DND-41 (cell line): Measurements from ENCODE around the gene CREG1.

Experiments
- ATAC-seq: fragments of 200-7000 bp; cut with Tn5 transposase; 3 replicates; pipeline ENCODE4 v1.9.1; 2021; ENCODE audit warnings: low read depth; ENCODE audit not compliant: insufficient read depth
- DNase-seq: peaks from one replicate; pipeline ENCODE4 v3.0.0-alpha.2; 2020
- H2AFZ ChIP-seq: 2 replicates; pipeline ENCODE4 v1.6.0; 2012; ENCODE audit warnings: low read depth, low read length
- H3K27ac ChIP-seq: 2 replicates; pipeline ENCODE4 v1.5.1; 2012; ENCODE audit warnings: low read length, inconsistent platforms
- H3K27me3 ChIP-seq: fragments of 200-600 bp; sonication (generic); 2 replicates; pipeline ENCODE4 v1.6.0; 2012; ENCODE audit warnings: low read length, mild to moderate bottlenecking, inconsistent platforms; ENCODE audit not compliant: insufficient read depth, poor library complexity
- H3K36me3 ChIP-seq: 2 replicates; pipeline ENCODE4 v1.5.1; 2012; ENCODE audit warnings: low read length, inconsistent platforms; ENCODE audit not compliant: insufficient read depth
- H3K4me1 ChIP-seq: 2 replicates; pipeline ENCODE4 v1.5.1; 2012; ENCODE audit warnings: mild to moderate bottlenecking, low read length; ENCODE audit not compliant: insufficient read depth
- H3K4me2 ChIP-seq: 2 replicates; pipeline ENCODE4 v1.6.0; 2012; ENCODE audit warnings: mild to moderate bottlenecking, moderate library complexity, low read length, inconsistent platforms; ENCODE audit not compliant: insufficient read depth
- H3K4me3 ChIP-seq, 2 experiments: fragments of 200-600 bp in 1 of 2; shearing (Covaris generic) in 1 of 2; 2 replicates each; pipeline ENCODE4 v1.5.1; 2012 to 2016; ENCODE audit warnings: inconsistent platforms in 2 of 2, low read length in 2 of 2, mild to moderate bottlenecking in 2 of 2, low read depth in 1 of 2, moderate library complexity in 1 of 2
- H3K79me2 ChIP-seq: 2 replicates; pipeline ENCODE4 v1.6.0; 2012; ENCODE audit warnings: low read length, inconsistent platforms; ENCODE audit not compliant: insufficient read depth
- H3K9ac ChIP-seq: 2 replicates; pipeline ENCODE4 v1.6.0; 2012; ENCODE audit warnings: low read depth, mild to moderate bottlenecking, inconsistent platforms, low read length, moderate library complexity
- H3K9me3 ChIP-seq: 2 replicates; pipeline ENCODE4 v1.5.1; 2012; ENCODE audit warnings: low read length, moderate library complexity, mild to moderate bottlenecking, inconsistent platforms; ENCODE audit not compliant: insufficient read depth, severe bottlenecking
- H4K20me1 ChIP-seq: 2 replicates; pipeline ENCODE4 v1.6.0; 2012; ENCODE audit warnings: low read length; ENCODE audit not compliant: insufficient read depth
- CTCF ChIP-seq: IDR thresholded peaks from 2 replicates; pipeline ENCODE4 v1.5.1; 2012; ENCODE audit warnings: borderline replicate concordance, low read length, moderate library complexity, mild to moderate bottlenecking; ENCODE audit not compliant: poor library complexity, severe bottlenecking; ENCODE audit errors: extremely low read depth
- EZH2 ChIP-seq: IDR thresholded peaks from 3 replicates; pipeline ENCODE4 v1.6.1; 2012; ENCODE audit warnings: borderline replicate concordance, low read depth, mild to moderate bottlenecking, moderate library complexity, low read length, inconsistent platforms; ENCODE audit not compliant: severe bottlenecking

Gene CREG1

GRCh38 chr1:167541610-167542009 lies 12.0 kb downstream of the CREG1 start:
- H3K9ac ChIP-seq: no peak overlapping the region
- H3K9me3 ChIP-seq: no peaks in the 10 kb centered on the region
- ATAC-seq (no peak), DNase-seq (no peak)
- H2AFZ ChIP-seq: no peak overlapping the region
- no peak overlapping the region for H3K4me2 ChIP-seq
- H3K27me3 ChIP-seq: no peaks in the 10 kb centered on the region
- H4K20me1 ChIP-seq: no peaks in the 10 kb centered on the region
- no peak overlapping the region for H3K4me3 ChIP-seq
- TF ChIP-seq CTCF (no peak), EZH2 (no peak)
- H3K27ac ChIP-seq: no peak overlapping the region
- peaks cover 17% of the 10 kb centered on the region for H3K36me3 ChIP-seq
- no peaks in the 10 kb centered on the region for H3K79me2 ChIP-seq
- no peaks in the 10 kb centered on the region for H3K4me1 ChIP-seq

- DNase-seq: no peak
- Histone ChIP-seq H3K36me3 (peaks cover 14% of the 10 kb centered on the region), H4K20me1 (no peaks in the 10 kb centered on the region), H3K4me1 (no peaks in the 10 kb centered on the region), H3K9ac (no peak overlapping the region), H3K27me3 (no peaks in the 10 kb centered on the region), H3K4me2 (no peak overlapping the region), H3K4me3 (no peak overlapping the region), H3K79me2 (no peaks in the 10 kb centered on the region), H2AFZ (no peak overlapping the region), H3K27ac (no peak overlapping the region), H3K9me3 (no peaks in the 10 kb centered on the region)
- TF ChIP-seq CTCF (no peak), EZH2 (no peak)
- no peak for ATAC-seq
These were observed 12.6 kb downstream of the CREG1 start for GRCh38 chr1:167541003-167541402.

- TF ChIP-seq CTCF (no peak), EZH2 (no peak)
- no peak for ATAC-seq
- H3K36me3 ChIP-seq: 0 out of 2 replicates have a peak, but pooled peaks cover 4% of the 10 kb centered on the region
- no peak overlapping the region for H3K4me3 ChIP-seq
- H3K9ac ChIP-seq: no peak overlapping the region
- no peak overlapping the region for H3K4me2 ChIP-seq
- H3K9me3 ChIP-seq: no peaks in the 10 kb centered on the region
- no peaks in the 10 kb centered on the region for H3K79me2 ChIP-seq
- H3K27me3 ChIP-seq: no peaks in the 10 kb centered on the region
- no peak overlapping the region for H2AFZ ChIP-seq
- no peaks in the 10 kb centered on the region for H4K20me1 ChIP-seq
- H3K4me1 ChIP-seq: peaks cover 2% of the 10 kb centered on the region
- no peak for DNase-seq
- no peak overlapping the region for H3K27ac ChIP-seq
These were observed 14.9 kb downstream of the CREG1 start for GRCh38 chr1:167538657-167539056.

- Histone ChIP-seq H3K4me1 (peaks cover 14% of the 10 kb centered on the region), H3K36me3 (no peaks in the 10 kb centered on the region), H3K27ac (peak overlapping the region; percentile 55), H3K9ac (no peak overlapping the region), H3K4me2 (no peak overlapping the region), H4K20me1 (no peaks in the 10 kb centered on the region), H3K9me3 (no peaks in the 10 kb centered on the region), H3K79me2 (no peaks in the 10 kb centered on the region), H3K4me3 (no peak overlapping the region), H3K27me3 (no peaks in the 10 kb centered on the region), H2AFZ (no peak overlapping the region)
- ATAC-seq: peak; percentile 87
- TF ChIP-seq CTCF: peak; percentile 96
- TF ChIP-seq EZH2: no peak
- DNase-seq: peak; percentile 70
These were observed 19.7 kb downstream of the CREG1 start for GRCh38 chr1:167533851-167534300.
